Natural killer cell (primary cell): Measurements from ENCODE around the gene ST6GALNAC4. TPM values are rescaled to one million over a fixed set of nuclear protein-coding genes. Genes with fewer than 3 reads are reported as not detected.
A peak's percentile ranks its signal among the peaks of the same experiment; 100 is the strongest.

ENCODE experiments used
- ATAC-seq, 3 donors: fragments of 150-1000 bp in 2 of 3; fragments of 200-7000 bp in 1 of 3; cut with Tn5 transposase; 1 replicate in 1 of 3; 2 replicates in 2 of 3; pipeline ENCODE4 v1.10.0; 2021; ENCODE audit warnings: mild to moderate bottlenecking in 2 of 3, moderate library complexity in 2 of 3
- DNase-seq, 2 donors: peaks; one replicate each; pipeline versions ENCODE4 v3.0.0 to v3.0.0-alpha.2; 2013 to 2021; ENCODE audit warnings: mixed read lengths in 1 of 2
- H3K27ac ChIP-seq: one replicate; pipeline ENCODE4 v1.5.1; 2013; ENCODE audit warnings: mild to moderate bottlenecking, low read length
- H3K27me3 ChIP-seq: one replicate; pipeline ENCODE4 v1.6.1; 2013; ENCODE audit warnings: low read length; ENCODE audit not compliant: control insufficient read depth, insufficient read depth
- H3K36me3 ChIP-seq: one replicate; pipeline ENCODE4 v1.6.1; 2013; ENCODE audit warnings: low read length; ENCODE audit not compliant: control insufficient read depth, insufficient read depth
- H3K4me1 ChIP-seq: one replicate; pipeline ENCODE4 v1.6.1; 2013; ENCODE audit warnings: low read length; ENCODE audit not compliant: control insufficient read depth, insufficient read depth
- H3K4me3 ChIP-seq: one replicate; pipeline ENCODE4 v1.5.1; 2013; ENCODE audit warnings: low read length
- H3K9me3 ChIP-seq: one replicate; pipeline ENCODE4 v1.6.1; 2013; ENCODE audit warnings: low read length; ENCODE audit not compliant: control insufficient read depth, insufficient read depth
- H3K27ac Mint-ChIP-seq, 2 donors: one replicate each; pipeline ENCODE4 v1.8.0; 2022; ENCODE audit warnings: mild to moderate bottlenecking in 2 of 2, mixed read lengths in 2 of 2, moderate library complexity in 1 of 2
- H3K27me3 Mint-ChIP-seq, 2 donors: one replicate each; pipeline ENCODE4 v1.8.0; 2022; ENCODE audit warnings: low read depth in 2 of 2, mixed read lengths in 2 of 2
- H3K36me3 Mint-ChIP-seq: one replicate; pipeline ENCODE4 v1.8.0; 2022; ENCODE audit warnings: mixed read lengths
- H3K4me1 Mint-ChIP-seq, 2 donors: one replicate each; pipeline ENCODE4 v1.8.0; 2022; ENCODE audit warnings: mixed read lengths in 2 of 2
- H3K4me3 Mint-ChIP-seq: one replicate; pipeline ENCODE4 v1.8.0; 2022; ENCODE audit warnings: mild to moderate bottlenecking, moderate library complexity, mixed read lengths
- H3K9me3 Mint-ChIP-seq, 2 donors: one replicate each; pipeline ENCODE4 v1.8.0; 2022; ENCODE audit warnings: mixed read lengths in 2 of 2
- WGBS: methylation state at CpG from one replicate; pipeline ENCODE4 v1.1.7; 2013; ENCODE audit warnings: missing lambda C conversion rate; ENCODE audit not compliant: insufficient coverage; 5-methylcytosine and 5-hydroxymethylcytosine counted together
- intact Hi-C: fragments of 100-400 bp; cut with micrococcal nuclease; formaldehyde crosslinking; loops from one replicate; pipeline ENCODE4 v1.14.2; 2022
- total RNA-seq, 4 donors: library from RNA; stranded (reverse); fragments of 120-200 nt in 1 of 4; gene quantifications; one replicate each; pipeline versions ENCODE4 v1.2.3 to v1.2.4, GENCODE V29; 2013 to 2022
- TF ChIP-seq, protein P1 (sequence below): fragments of 200-600 bp; IDR thresholded peaks from one replicate; pipeline ENCODE4 v1.8.0; 2022; ENCODE audit warnings: antibody characterized with exemption

ST6GALNAC4 gene
- total RNA-seq, 3 donors from 2014 or later (not counting 1 experiment from before 2014, with no cell fraction given), result 18.8 to 33.0 (median 20.4) TPM

DNA sequence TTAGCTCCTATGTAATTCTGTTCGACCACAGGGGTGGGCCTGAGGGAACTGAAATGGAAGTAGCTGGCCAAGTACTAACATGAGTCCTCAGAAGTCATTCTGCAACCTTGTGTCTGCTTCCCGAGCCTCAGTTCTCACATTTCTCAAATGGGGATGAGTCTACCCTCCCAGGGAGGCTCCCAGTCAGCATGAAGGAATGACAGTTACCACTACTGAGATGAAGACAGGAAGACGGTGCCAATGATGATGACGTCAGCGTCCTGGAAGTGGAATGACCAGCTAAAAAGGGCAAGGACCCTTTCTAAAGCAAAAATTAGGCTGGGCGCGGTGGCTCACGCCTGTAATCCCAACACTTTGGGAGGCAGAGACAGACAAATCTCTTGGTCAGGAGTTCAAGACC lies 6.9 kb upstream of the ST6GALNAC4 start:
- peaks cover 10 to 29% of the 10 kb centered on the region in 2 donors for H3K4me1 Mint-ChIP-seq

DNA sequence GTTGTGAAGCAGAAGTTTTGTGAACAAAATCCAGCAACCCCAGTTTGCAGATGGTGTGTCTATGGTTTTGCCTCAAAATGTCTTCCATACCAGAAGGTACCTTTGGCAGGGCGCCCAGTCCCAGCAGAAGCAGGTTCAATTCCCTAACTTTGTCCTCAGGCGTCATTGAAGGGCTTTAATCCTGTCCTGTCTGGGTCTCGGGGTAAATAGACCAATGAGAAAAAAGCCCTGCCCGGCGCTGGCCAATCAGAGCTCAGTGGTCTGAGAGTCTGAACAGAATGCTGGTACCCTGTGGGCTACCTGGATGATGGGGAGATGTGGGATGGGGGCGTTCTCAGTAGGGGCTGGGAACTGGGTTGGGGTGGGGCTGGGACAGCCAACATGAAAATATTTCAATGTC lies 6.2 kb upstream of the ST6GALNAC4 start:
- intact Hi-C loops, result loop anchor here (5.0 kb wide), 1 partner anchor 186 kb away; the partner anchor contains the start of gene TOR2A
- H3K4me1 ChIP-seq, result peaks cover 51% of the 10 kb centered on the region
- no peak overlapping the region for H3K4me3 ChIP-seq
- no peak for ATAC-seq
- no peaks in the 10 kb centered on the region for H3K9me3 Mint-ChIP-seq
- TF ChIP-seq, protein P1, sequence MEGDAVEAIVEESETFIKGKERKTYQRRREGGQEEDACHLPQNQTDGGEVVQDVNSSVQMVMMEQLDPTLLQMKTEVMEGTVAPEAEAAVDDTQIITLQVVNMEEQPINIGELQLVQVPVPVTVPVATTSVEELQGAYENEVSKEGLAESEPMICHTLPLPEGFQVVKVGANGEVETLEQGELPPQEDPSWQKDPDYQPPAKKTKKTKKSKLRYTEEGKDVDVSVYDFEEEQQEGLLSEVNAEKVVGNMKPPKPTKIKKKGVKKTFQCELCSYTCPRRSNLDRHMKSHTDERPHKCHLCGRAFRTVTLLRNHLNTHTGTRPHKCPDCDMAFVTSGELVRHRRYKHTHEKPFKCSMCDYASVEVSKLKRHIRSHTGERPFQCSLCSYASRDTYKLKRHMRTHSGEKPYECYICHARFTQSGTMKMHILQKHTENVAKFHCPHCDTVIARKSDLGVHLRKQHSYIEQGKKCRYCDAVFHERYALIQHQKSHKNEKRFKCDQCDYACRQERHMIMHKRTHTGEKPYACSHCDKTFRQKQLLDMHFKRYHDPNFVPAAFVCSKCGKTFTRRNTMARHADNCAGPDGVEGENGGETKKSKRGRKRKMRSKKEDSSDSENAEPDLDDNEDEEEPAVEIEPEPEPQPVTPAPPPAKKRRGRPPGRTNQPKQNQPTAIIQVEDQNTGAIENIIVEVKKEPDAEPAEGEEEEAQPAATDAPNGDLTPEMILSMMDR, result no peak
- WGBS, result 78% methylated on average over 6 of the region's 6 CpGs
- H3K27me3 Mint-ChIP-seq, result peaks cover 16 to 19% of the 10 kb centered on the region in 2 donors
- H3K27ac ChIP-seq, result no peak overlapping the region
- H3K9me3 ChIP-seq, result no peaks in the 10 kb centered on the region
- no peak overlapping the region for H3K4me3 Mint-ChIP-seq
- no peak overlapping the region for H3K27ac Mint-ChIP-seq
- H3K36me3 Mint-ChIP-seq, result no peaks in the 10 kb centered on the region
- peaks cover 15 to 36% of the 10 kb centered on the region in 2 donors for H3K4me1 Mint-ChIP-seq
- peak in 1 of 2 donors; percentile 14 for DNase-seq
- H3K36me3 ChIP-seq, result no peaks in the 10 kb centered on the region
- peaks cover 17% of the 10 kb centered on the region for H3K27me3 ChIP-seq

More for the DNA sequence above, 6.9 kb upstream of the ST6GALNAC4 start:
- H3K9me3 Mint-ChIP-seq, result no peaks in the 10 kb centered on the region
- intact Hi-C loops, result loop anchor here (5.0 kb wide), 1 partner anchor 186 kb away; the partner anchor contains the start of gene TOR2A
- Histone ChIP-seq H3K4me3 (no peak overlapping the region), H3K27me3 (peaks cover 21% of the 10 kb centered on the region), H3K9me3 (no peaks in the 10 kb centered on the region), H3K27ac (no peak overlapping the region), H3K36me3 (no peaks in the 10 kb centered on the region), H3K4me1 (peaks cover 47% of the 10 kb centered on the region)
- TF ChIP-seq, protein P1, result no peak
- ATAC-seq (no peak), DNase-seq (no peak)
- no peaks in the 10 kb centered on the region for H3K36me3 Mint-ChIP-seq
- H3K4me3 Mint-ChIP-seq, result no peak overlapping the region
- peaks cover 16 to 19% of the 10 kb centered on the region in 2 donors for H3K27me3 Mint-ChIP-seq
- 87% methylated on average over 8 of the region's 8 CpGs for WGBS
- no peak overlapping the region for H3K27ac Mint-ChIP-seq

DNA sequence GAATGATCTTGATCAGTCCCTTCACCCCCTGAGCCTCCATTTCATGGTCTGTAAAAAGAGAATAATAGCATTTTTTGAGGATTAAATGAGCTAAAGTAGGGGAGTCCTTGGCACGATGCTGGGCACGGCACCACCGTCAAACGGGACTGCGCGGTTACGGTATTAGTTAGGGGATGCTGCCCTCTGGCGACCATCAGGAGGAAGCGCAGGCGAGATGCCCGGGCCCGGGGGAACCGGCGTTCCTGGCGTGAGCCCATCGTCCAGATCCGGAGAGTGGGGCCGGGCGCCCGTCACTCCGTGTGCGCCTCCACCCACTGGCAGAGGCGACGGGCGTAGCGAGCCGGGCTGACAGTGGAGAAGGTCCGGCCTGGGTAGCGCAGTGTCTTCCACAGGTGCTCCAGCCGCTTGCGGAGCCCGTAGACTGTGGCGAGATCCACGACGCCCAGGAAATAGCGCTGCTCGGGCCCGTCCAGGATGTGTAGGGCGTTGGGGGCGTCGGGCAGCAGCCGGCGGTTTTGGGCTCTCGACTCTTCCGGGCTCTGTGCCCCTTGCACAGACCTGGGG lies 4.8 kb upstream of the ST6GALNAC4 start:
- Mint-ChIP-seq H3K27ac (peak overlapping the region in 1 of 2 donors; percentile 74), H3K27me3 (peaks cover 16 to 19% of the 10 kb centered on the region in 2 donors), H3K9me3 (no peaks in the 10 kb centered on the region), H3K4me3 (peak overlapping the region; percentile 65), H3K4me1 (peaks cover 15 to 39% of the 10 kb centered on the region in 2 donors), H3K36me3 (no peaks in the 10 kb centered on the region)
- Histone ChIP-seq H3K27ac (no peak overlapping the region), H3K4me3 (no peak overlapping the region), H3K27me3 (peaks cover 8% of the 10 kb centered on the region), H3K4me1 (peaks cover 48% of the 10 kb centered on the region), H3K9me3 (no peaks in the 10 kb centered on the region), H3K36me3 (no peaks in the 10 kb centered on the region)
- peak; percentile 81 to 90 for DNase-seq
- TF ChIP-seq, protein P1, result peak; percentile 98
- intact Hi-C loops, result loop anchor here (1.0 to 5.0 kb wide), 2 partner anchors 184 to 417 kb away; partner anchors contain the start of gene TOR2A
- 11% methylated on average over 45 of the region's 45 CpGs for WGBS
- ATAC-seq, result peak; percentile 49 to 61 (median 50)
